Caki2 (cell line): ENCODE results near the gene SPCS2. TPM values are rescaled to one million over a fixed set of nuclear protein-coding genes. Genes with fewer than 3 reads are reported as not detected.

Experiments
- DNase-seq: peaks from one replicate; pipeline ENCODE4 v3.0.0-alpha.2; 2015; ENCODE audit warnings: low read depth
- in situ Hi-C: cut with HindIII; loops from 2 replicates; pipeline ENCODE4 v1.10.0; 2016; ENCODE audit warnings: low sequenced_read_pairs, low pct_unique_long_range_greater_than_20kb, mixed read lengths
- total RNA-seq: library from RNA; depleted of rRNA; stranded (reverse); fragments of >200 nt; shearing (Covaris generic); gene quantifications from 2 replicates; pipeline ENCODE4 v1.2.3, GENCODE V29; 2014; ENCODE audit warnings: low replicate concordance; rRNA removed

Gene SPCS2
- total RNA-seq = 6.7 and 23.7 TPM in 2 replicates

DNA sequence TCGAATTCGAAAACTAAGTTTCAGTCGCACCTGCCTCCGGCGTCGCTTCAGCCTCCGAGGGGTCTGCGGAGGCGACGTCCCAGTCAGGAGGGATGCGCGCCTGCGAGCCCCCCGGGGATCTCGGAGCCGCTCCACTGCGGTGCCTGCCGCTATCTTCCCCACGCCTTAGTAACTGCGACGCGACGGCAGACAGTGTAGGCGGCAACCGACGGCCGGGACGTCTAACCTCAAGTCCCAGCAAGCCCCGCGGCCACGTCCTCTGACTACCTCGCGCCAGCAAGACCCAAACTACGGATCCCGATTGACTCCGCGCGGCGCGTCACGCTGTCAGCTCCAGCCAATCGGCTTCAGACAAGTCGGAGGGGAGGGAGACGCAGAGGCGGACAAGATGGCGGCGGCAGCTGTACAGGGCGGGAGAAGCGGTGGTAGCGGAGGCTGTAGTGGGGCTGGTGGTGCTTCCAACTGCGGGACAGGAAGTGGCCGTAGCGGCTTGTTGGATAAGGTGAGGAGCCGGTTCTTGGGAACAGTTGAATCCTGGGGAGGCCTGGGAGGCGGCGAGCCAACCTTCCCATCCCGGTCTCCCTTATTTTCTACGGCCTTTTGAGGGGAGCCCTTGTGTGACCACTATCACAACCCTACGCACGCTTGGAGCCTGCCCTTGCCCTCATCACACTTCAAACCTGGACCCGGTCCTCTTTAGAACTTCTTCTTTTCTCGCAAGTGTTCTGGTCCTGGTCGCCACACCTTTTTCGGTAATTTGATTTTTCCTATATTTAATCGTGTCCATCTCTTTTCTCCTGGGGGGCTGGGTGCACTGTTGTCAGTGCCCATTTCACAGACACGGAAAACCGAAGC is at the start of gene SPCS2, which contains the start of gene XRRA1:
Gene SPCS2 (plus strand): TSS at position 369 of the 855 bp plus-strand sequence. CDS start 20 bp downstream, at position 389.
Gene XRRA1 (minus strand): TSS at position 194 of the 855 bp plus-strand sequence. CDS start 8,213 bp downstream, outside the sequence.
- in situ Hi-C loops = no loop called here
- DNase-seq = peak; percentile 93

DNA sequence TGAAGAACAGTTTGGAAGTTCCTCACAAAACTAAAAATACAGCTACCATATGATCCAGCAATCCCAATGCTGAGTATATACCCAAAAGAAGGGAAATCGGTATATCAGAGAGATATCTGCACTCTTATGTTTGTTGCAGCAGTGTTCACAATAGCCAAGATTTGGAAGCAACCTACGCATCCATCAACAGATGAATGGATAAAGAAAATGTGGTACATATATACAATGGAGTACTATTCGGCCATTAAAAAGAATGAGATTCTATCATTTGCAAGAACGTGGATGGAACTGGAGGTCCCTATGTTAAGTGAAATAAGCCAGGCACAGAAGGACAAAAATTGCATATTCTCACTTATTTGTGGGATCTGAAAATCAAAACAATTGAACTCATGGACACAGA is 46.7 kb upstream of the SPCS2 start:
- DNase-seq = no peak
- in situ Hi-C loops = no loop called here

DNA sequence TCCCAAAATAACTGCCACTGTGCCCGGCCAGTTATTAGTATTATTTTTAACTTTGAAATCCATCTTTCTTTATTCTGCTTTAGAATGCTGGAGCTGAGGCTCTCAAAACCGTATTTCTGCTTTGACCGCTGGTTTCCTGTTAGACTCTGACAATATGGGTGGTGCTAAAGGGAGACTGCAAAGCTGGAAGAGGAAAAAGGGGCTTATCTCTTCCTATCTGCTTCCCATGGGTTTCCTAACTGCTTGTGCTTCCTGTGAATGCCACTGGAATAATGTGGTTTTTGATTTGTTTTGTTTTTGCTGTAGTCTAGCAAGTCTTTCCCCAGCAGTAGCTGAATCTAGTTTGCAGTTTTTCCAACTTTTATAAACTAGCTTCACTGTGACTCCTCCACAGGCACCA is 43.7 kb upstream of the SPCS2 start:
- no peak for DNase-seq
- in situ Hi-C loops = no loop called here

DNA sequence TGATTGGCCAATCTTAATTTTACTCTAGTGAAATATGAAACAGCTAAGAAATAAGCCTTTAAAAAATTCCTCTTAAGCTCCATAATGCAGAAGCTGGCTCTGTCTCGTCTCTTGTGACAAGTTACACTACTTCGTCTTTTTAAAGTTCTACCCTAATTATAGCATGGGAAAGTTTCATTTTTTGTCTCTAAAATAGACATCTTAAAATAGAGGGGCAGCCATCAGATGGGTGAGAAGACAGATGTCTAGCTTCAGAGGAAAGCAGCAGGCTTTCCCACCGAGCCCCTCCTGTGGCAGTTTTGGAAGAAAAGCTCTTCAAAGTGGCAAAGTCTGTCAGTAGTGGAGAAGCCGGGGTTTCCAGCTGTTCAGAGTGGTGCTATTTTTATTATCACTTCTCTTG is 39.7 kb upstream of the SPCS2 start:
- no peak for DNase-seq
- in situ Hi-C loops = no loop called here

DNA sequence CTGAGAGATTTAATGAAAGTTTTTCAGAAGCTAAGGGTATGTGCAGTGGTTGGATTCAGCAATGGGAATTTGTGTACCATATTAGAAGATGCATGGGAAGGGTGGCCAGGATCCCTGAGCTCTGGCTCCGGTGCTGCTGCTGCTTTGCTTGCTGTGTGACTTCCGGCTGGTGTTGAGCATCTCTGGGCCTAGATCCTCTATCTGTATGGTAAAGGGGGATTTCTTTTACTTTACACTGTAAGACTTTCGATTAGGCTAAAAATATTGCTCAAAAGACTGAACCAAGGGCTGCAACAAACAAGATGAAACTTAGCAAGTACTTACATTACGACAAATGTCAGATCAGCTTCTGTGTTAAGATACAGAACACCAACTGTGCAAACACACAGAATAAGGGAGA is 39.3 kb upstream of the SPCS2 start:
- in situ Hi-C loops = no loop called here
- DNase-seq = no peak

DNA sequence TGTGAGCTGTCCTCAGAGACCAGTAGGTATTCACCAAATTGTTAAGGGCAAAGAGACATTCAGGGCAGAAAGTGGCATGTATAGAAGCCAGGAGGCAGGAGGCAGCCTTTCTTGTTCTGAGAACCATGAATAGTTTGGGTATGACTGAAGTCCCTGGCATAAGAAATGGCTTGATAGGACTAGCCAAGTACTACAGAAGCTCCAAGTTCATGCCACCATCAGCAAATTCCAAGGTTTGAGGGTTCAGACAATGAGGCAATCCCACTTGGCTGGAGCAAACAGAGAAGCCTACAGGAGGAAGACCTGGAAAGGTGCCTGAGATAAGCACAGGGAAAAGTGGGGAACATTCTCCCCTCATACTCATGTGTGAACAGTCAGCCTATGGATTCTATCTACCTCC is 25.9 kb upstream of the SPCS2 start:
- in situ Hi-C loops = no loop called here
- no peak for DNase-seq

DNA sequence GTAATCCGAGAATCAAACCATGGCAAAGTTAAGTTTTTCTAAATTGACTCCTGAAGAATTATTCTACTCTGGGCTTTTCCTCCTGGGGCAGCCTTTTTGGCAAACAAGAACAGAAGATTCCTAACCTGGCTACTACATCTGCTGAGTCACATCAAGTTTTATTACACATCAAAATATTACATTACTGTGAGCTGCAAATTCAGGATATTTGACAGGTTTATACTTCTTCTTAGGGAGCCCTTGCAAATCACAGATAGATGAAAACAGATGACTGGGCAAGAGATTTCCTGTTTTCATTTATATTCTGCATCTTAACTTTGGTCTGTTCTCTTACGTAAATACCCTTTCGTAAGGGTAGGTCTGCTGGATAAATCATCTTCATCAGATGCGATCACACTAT is 23.8 kb upstream of the SPCS2 start:
- in situ Hi-C loops = no loop called here

DNA sequence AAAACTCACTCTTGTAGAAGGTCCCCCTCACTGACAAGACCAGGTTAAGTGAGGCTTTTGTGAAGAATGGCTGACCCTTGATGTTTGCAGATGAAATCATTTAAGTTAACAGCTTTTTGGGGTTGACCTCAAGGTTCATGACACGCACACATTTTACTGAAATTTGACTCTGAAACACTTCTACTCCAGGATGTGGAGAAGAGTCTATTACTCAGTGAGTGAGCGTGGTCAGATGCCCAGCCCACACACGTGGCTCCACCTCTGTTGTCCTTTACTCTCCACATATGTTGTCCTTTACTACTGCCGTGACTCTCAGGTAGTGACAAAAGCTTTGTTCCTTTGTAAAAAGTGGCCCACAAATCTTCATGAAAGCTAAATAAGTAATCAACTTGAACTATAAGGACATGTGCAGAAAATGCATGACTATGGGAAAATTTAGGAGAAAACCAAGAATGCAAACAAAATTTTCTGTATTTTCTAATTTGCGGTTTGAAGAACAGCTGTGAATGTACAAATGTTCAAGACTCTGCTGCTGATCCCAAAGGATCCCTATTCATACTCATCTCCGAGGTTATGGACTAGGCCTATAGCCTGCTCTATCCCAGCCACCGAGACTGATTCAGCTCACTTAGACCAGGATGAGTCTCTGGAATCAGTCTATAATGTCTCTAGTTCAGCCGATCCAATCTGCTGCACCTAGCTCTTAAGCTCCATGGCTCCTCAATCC is 22.6 kb upstream of the SPCS2 start:
- no peak for DNase-seq
- in situ Hi-C loops = no loop called here

More for the DNA sequence above, 23.8 kb upstream of the SPCS2 start:
- no peak for DNase-seq

DNA sequence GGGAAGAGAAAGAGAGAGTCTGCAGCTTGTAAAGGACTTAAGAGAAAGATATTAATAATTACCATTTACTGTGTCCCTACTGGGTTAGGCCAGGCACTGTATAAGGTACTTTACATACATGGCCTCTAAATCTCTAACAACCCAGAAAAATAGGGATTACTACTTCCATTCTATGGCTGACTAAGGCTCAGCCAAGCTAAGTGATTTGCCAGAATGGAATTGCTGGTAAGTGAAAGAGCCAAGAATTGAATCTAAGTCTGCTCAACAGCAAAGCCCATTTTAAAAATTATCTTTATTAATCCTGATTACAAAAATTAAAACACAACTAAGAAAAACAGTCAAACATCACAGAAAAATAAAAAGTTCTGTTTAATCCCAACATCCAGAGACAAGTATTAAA is 21.6 kb upstream of the SPCS2 start:
- in situ Hi-C loops = no loop called here
- DNase-seq = no peak

DNA sequence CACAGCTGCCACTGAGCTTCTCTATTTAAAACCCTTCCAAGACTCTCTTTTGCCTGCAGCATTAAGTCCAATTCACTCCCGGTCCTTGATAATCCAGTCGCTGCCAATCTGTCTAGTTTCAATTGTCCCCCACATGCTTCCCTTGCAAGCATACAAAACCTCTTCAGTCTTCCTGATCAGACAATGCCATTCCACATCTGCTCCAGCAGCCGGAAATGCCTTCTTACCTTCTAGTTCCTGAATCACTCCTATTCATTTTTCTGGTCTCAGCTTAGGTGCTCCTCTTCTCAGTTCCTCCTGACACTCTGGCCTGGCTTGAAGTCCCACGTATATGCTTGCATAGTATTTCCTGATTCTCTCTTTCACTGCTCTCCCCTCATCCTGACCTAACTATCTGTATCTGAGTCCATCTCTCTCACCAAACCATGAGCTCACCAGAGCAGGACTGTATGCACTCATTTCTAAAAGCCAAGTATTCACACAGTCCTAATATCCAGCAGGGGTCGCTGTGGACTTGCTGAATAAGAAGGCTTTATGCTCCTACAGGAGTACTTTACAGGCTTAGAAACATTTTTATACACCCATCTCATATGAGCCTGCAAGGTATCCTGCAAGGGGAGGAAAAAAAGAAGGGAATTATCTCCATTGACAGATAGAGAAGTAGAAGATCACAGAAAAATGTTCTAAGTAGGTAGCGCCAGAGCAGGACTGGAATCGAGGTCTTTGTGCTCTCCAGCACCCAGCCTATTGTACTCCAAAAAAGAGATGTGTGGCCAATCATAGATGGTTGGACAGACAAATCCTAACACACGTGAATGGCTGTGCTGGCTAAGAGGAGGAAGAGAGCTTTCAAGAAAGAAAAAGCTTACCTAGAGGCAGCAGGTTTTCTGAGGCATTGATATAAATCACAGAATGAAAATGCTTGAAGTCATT is 19.4 kb upstream of the SPCS2 start:
- in situ Hi-C loops = no loop called here

DNA sequence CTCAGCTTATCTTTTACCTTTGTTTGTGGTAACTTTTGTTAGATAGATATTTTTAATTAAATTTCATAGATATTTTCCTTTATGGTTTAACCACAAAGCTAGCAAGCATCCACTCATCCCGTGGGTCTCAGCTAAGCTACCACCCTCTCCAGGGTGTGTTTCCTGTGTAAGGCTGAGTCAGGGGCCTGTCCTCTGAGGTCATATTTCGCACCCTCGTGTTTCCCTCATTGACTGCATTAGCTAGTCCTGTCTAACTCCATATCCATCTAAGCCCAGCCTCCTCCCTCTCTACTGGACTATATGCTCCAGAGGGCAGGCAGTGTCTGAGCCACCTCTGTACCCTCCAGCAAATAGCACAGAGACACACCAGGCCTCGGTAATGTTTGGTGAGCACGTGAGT is 16.9 kb upstream of the SPCS2 start:
- DNase-seq = no peak
- in situ Hi-C loops = no loop called here

More for the DNA sequence above, 19.4 kb upstream of the SPCS2 start:
- peak; percentile 56 for DNase-seq

DNA sequence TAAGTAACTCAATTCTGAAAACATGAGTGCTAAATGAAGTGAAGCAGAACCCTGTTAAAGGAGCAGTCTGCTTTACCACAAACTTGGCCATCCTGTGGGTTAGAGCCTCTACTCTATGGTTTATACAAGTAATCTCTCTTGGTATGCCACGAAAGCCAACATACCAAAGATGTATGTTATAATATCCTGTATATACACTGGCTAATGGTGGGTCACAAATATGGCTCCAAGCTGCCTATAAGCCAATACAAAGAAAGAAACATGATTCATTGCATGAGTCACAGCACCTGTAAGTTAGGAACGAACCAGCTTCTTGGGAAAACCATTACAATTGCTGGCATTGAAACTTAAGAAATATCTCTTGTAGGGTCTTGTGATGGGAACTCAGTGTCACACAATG is 16.3 kb upstream of the SPCS2 start:
- no peak for DNase-seq
- in situ Hi-C loops = no loop called here

DNA sequence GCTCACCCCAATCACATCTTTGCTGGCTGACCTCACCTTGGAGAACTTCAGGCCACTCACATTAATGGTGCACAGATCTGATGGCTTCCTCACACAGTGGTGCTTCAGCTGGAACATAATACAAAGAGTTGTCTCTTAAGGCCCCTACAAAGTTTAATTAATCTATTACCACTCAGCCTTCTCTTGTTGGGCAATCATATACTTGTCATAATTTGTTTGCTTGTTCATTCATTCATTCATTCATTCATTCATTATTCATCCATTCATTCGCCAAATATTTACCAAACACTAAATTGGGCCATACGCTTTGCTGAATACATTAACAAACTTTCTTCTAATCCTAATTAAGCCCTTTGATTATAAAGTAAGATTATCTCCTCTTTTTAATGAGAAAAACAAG is 15.3 kb upstream of the SPCS2 start:
- in situ Hi-C loops = no loop called here
- no peak for DNase-seq

DNA sequence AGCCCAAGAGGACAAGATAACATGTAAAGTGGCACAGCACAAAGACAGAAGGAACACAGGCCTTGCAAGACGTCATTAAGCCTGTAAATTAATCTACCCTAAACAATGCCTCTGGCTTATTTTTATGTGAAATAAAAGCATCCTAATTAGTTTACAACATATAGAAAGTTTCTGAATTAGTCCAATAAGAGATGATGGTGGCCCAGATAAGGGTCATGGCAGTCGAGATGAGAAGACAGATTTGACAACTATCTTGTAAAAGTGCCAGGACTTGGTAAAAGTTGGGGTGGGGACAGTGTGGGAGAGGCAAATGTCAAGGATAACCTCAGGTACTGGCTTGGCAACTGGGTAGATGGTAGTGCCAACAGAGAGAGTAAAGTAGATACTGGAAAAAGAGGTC is 13.8 kb upstream of the SPCS2 start:
- in situ Hi-C loops = no loop called here
- no peak for DNase-seq

DNA sequence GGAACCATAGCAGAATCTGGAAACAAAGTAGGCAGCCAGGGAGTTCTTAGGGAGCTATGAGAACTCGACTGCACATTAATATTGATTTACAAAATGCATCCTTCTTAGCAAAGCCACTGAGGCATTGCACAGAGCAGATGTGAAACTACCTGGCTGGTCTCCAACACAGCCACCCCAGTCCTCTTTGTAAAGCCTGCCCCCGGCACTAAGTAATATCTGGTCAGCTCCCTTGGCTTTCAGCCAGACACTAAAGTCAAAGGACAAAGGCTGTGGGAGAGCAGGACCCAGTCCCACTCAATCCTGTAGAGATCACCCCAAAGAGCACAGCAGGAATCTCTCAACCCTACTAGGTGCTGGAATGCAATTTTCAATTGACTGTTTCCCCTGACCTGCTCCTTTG is 13.0 kb upstream of the SPCS2 start:
- no peak for DNase-seq
- in situ Hi-C loops = no loop called here

DNA sequence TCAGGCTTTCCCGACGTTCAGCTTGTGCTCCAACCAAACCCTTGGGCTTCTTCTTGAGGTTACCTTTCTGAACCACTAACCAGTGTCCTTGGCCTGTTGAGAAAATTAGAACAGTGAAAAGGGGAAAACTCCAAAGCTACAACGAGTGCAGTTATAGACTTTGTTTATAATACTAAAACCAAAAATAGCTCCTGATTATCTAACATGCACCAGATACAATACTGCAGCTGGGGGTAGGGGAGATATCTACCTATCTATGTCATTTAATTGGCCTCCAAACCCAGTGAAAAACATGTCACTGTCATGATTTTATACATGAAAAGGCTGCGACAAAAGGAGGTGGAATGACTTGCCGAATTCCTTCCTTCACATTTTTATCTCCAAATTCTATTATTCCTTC is 12.1 kb upstream of the SPCS2 start:
- in situ Hi-C loops = no loop called here
- no peak for DNase-seq

DNA sequence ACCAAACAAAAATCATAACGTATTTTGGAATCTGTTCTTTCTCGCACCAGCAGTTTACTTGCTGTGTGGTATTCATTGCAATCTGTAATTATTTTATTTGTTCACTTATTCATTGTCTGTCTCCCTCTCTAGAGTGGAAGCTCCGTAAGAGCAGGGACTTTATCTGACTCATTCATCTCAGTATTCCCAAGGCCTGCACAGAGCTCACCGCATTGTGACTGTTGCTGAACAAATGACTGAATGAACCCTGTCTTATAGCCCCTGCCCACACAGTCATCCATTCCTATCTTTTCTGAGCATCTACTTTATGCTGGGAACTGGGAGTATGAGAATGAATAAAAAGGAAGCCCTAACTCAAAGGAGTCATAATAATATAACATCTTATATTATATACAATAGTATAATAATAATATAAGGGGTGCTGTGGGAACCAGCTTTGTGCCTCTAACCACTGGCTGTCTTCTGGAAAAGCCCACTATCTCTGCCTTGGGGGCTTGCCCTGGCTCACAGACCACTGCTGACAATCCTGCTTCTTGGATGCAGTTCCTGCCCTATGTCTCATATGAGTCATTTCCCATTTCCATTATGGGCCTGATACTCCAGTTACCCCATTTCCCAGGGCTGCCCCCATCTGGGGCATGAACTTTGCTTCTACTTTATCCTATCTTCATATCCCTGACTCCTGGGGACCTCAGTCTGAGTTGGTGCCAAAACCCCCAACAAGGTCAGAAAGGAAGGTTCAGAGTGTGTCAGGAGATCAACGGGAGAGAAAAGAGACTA is 11.2 kb upstream of the SPCS2 start:
- in situ Hi-C loops = no loop called here
- DNase-seq = no peak

DNA sequence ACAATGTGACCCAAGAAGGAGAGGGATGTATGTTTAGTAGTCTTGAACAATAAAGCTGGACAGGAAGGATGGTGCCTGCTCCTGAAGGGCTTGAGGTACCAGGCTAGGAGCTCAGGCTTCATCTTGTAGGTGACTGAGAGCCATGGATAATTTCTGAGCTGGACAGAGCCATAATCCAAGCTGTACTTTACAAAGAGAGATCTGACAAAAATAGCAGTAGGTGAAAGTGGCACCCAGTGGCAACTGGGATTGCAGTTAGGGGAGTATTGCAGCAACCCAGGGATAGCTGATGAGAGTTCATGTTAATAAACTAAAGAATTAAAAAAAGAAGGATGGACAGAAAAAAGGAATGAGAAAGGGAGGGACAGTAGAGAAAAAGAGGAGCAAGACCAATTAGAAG is 7.6 kb upstream of the SPCS2 start:
- in situ Hi-C loops = no loop called here

More for the DNA sequence above, 7.6 kb upstream of the SPCS2 start:
- no peak for DNase-seq
